Natural killer cell treated with Interleukin-12 subunit alpha and Interleukin-12 subunit beta and Interleukin-15 and Interleukin-18, amount 100 ng/mL, for 72 hours (primary cell): Measurements from ENCODE around the gene HIF1A. TPM values are rescaled to one million over a fixed set of nuclear protein-coding genes. Genes with fewer than 3 reads are reported as not detected.
"Not testable (repeated sequence)": the region's sequence is repeated elsewhere in the genome, so short reads cannot be mapped to it uniquely, and the experiment has no call there.

Source experiments
- ATAC-seq, 2 donors: fragments of 150-1000 bp; cut with Tn5 transposase in 1 of 2; sonication (Bioruptor Pico), chemical (Tn5 transposase) in 1 of 2; 2 replicates each; pipeline ENCODE4 v1.10.0; 2021
- DNase-seq: peaks from one replicate; pipeline ENCODE4 v3.0.0; 2022; ENCODE audit warnings: low spot score
- H3K27ac Mint-ChIP-seq, 2 donors: 1 replicate in 1 of 2; 2 replicates in 1 of 2; pipeline ENCODE4 v1.8.0; 2022; ENCODE audit warnings: mixed read lengths in 2 of 2, mild to moderate bottlenecking in 1 of 2, moderate library complexity in 1 of 2
- H3K27me3 Mint-ChIP-seq, 2 donors: 1 replicate in 1 of 2; 2 replicates in 1 of 2; pipeline ENCODE4 v1.8.0; 2022; ENCODE audit warnings: mixed read lengths in 2 of 2
- H3K36me3 Mint-ChIP-seq: one replicate; pipeline ENCODE4 v1.8.0; 2022; ENCODE audit warnings: mixed read lengths
- H3K4me1 Mint-ChIP-seq, 2 donors: 1 replicate in 1 of 2; 2 replicates in 1 of 2; pipeline ENCODE4 v1.8.0; 2022; ENCODE audit warnings: low read depth in 2 of 2, mixed read lengths in 2 of 2, mild to moderate bottlenecking in 1 of 2
- H3K4me3 Mint-ChIP-seq: one replicate; pipeline ENCODE4 v1.8.0; 2022; ENCODE audit warnings: mixed read lengths
- H3K9me3 Mint-ChIP-seq: 2 replicates; pipeline ENCODE4 v1.8.0; 2022; ENCODE audit warnings: mixed read lengths
- total RNA-seq, 2 donors: library from RNA; stranded (reverse); gene quantifications; one replicate each; pipeline ENCODE4 v1.2.3, GENCODE V29; 2022

Gene HIF1A
- total RNA-seq, 2 donors from 2014 or later, result 452 to 579 TPM

DNA sequence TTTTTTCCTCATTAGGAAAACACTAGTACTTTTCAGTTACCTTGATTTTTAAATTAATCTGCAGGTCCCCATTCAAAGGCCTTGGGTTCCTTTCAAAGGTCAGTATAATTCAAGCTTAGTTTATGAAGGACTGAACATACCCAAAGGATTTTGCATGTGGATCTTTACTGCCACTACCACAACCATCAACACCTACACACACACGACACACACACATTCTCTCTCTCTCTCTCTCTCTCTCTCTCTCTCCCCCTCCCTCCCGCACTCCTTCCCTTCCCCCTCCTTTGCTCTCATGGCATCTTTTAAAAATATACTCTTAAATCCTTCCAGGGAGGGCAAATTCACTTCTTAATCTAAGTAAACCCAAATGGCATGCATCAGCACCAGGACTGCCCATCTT is 28.8 kb downstream of the HIF1A start:
- peaks cover 52% of the 10 kb centered on the region for H3K36me3 Mint-ChIP-seq
- no peaks in the 10 kb centered on the region for H3K9me3 Mint-ChIP-seq
- peak overlapping the region; percentile 3 for H3K4me3 Mint-ChIP-seq
- no peak for DNase-seq
- ATAC-seq, result no peak
- no peaks in the 10 kb centered on the region for H3K27me3 Mint-ChIP-seq
- H3K4me1 Mint-ChIP-seq, result peaks cover 61 to 63% of the 10 kb centered on the region in 2 donors
- H3K27ac Mint-ChIP-seq, result peak overlapping the region; percentile 36 to 59

DNA sequence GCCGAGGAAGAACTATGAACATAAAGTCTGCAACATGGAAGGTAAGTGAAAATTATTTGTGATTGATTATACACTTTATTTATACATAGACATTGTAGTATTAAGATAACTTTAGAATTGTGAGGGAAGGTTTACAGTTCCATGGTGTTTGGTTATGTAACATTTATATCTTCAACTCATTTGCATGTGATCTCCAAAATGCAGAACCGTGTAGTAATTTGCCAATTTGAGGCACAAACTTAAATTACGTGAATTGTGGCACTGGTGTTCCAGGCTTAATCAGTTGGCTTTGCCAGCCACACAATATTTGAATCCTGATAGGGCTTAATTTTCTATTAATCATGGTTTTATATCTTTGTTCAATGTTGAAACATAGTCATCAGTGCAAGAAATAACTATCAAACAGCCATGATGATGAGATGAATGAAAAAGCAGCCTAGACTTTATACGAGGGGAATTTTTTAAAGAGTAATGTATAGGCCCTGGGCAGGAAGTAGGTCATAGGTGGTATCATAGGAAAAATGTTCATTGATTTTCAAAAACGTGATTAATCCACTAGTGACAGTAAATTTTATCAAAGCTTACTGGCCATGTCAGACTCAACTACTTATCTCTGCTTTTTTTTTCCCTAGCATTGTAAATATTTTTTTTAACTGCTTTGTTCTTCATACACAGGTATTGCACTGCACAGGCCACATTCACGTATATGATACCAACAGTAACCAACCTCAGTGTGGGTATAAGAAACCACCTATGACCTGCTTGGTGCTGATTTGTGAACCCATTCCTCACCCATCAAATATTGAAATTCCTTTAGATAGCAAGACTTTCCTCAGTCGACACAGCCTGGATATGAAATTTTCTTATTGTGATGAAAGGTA is 31.7 kb downstream of the HIF1A start:
- no peak overlapping the region for H3K4me3 Mint-ChIP-seq
- no peaks in the 10 kb centered on the region for H3K9me3 Mint-ChIP-seq
- H3K4me1 Mint-ChIP-seq, result peaks cover 53 to 54% of the 10 kb centered on the region in 2 donors
- H3K27ac Mint-ChIP-seq, result peak overlapping the region; percentile 59 to 67
- ATAC-seq (no peak), DNase-seq (no peak)
- no peaks in the 10 kb centered on the region for H3K27me3 Mint-ChIP-seq
- H3K36me3 Mint-ChIP-seq, result peaks cover 63% of the 10 kb centered on the region

- peaks cover 71% of the 10 kb centered on the region for H3K36me3 Mint-ChIP-seq
- no peak for DNase-seq
- H3K27me3 Mint-ChIP-seq, result no peaks in the 10 kb centered on the region
- no peak for ATAC-seq
- H3K4me1 Mint-ChIP-seq, result peaks cover 45 to 47% of the 10 kb centered on the region in 2 donors
- peak overlapping the region; percentile 14 for H3K4me3 Mint-ChIP-seq
- no peaks in the 10 kb centered on the region for H3K9me3 Mint-ChIP-seq
- peak overlapping the region; percentile 25 to 60 for H3K27ac Mint-ChIP-seq
These were observed 35.6 kb downstream of the HIF1A start for GRCh38 chr14:61730756-61731373.

- H3K27ac Mint-ChIP-seq, result peak overlapping the region in 1 of 2 donors; percentile 43
- DNase-seq (no peak), ATAC-seq (peak; percentile 61 to 77)
- peaks cover 39 to 40% of the 10 kb centered on the region in 2 donors for H3K4me1 Mint-ChIP-seq
- no peaks in the 10 kb centered on the region for H3K9me3 Mint-ChIP-seq
- peaks cover 64% of the 10 kb centered on the region for H3K36me3 Mint-ChIP-seq
- H3K4me3 Mint-ChIP-seq, result no peak overlapping the region
- H3K27me3 Mint-ChIP-seq, result no peaks in the 10 kb centered on the region
These were observed 38.7 kb downstream of the HIF1A start for GRCh38 chr14:61733972-61734371.

GRCh38 chr14:61736751-61737150 is 41.4 kb downstream of the HIF1A start:
- peak in 1 of 2 donors; percentile 25 for ATAC-seq
- DNase-seq, result no peak
- Mint-ChIP-seq H3K4me3 (peak overlapping the region; percentile 11), H3K4me1 (peaks cover 22 to 35% of the 10 kb centered on the region in 2 donors), H3K36me3 (peaks cover 54% of the 10 kb centered on the region), H3K27me3 (no peaks in the 10 kb centered on the region), H3K27ac (peak overlapping the region; percentile 75 to 79), H3K9me3 (no peaks in the 10 kb centered on the region)

GRCh38 chr14:61737915-61738314 is 42.6 kb downstream of the HIF1A start:
- peak overlapping the region; percentile 68 to 75 for H3K27ac Mint-ChIP-seq
- H3K27me3 Mint-ChIP-seq, result no peaks in the 10 kb centered on the region
- H3K36me3 Mint-ChIP-seq, result peaks cover 47% of the 10 kb centered on the region
- DNase-seq, result no peak
- H3K4me1 Mint-ChIP-seq, result peaks cover 22 to 31% of the 10 kb centered on the region in 2 donors
- H3K9me3 Mint-ChIP-seq, result no peaks in the 10 kb centered on the region
- no peak for ATAC-seq
- peak overlapping the region; percentile 19 for H3K4me3 Mint-ChIP-seq

GRCh38 chr14:61739133-61739532 is 43.8 kb downstream of the HIF1A start:
- ATAC-seq, result no peak
- DNase-seq, result no peak
- Mint-ChIP-seq H3K4me1 (peaks cover 22 to 28% of the 10 kb centered on the region in 2 donors), H3K36me3 (peaks cover 38% of the 10 kb centered on the region), H3K27ac (peak overlapping the region; percentile 44 to 68), H3K4me3 (no peak overlapping the region), H3K9me3 (no peaks in the 10 kb centered on the region), H3K27me3 (no peaks in the 10 kb centered on the region)

- ATAC-seq, result no peak
- no peak for DNase-seq
- peaks cover 29% of the 10 kb centered on the region for H3K36me3 Mint-ChIP-seq
- no peaks in the 10 kb centered on the region for H3K9me3 Mint-ChIP-seq
- no peak overlapping the region for H3K27ac Mint-ChIP-seq
- H3K4me3 Mint-ChIP-seq, result no peak overlapping the region
- H3K27me3 Mint-ChIP-seq, result no peaks in the 10 kb centered on the region
- peaks cover 13 to 27% of the 10 kb centered on the region in 2 donors for H3K4me1 Mint-ChIP-seq
These were observed 47.1 kb downstream of the HIF1A start for GRCh38 chr14:61742371-61742770.

GRCh38 chr14:61744238-61744637 is 48.9 kb downstream of the HIF1A start:
- H3K4me3 Mint-ChIP-seq, result no peak overlapping the region
- ATAC-seq (no peak), DNase-seq (no peak)
- H3K27me3 Mint-ChIP-seq, result no peaks in the 10 kb centered on the region
- peaks cover 23% of the 10 kb centered on the region for H3K36me3 Mint-ChIP-seq
- peak overlapping the region in 1 of 2 donors; percentile 72 for H3K27ac Mint-ChIP-seq
- H3K9me3 Mint-ChIP-seq, result no peaks in the 10 kb centered on the region
- H3K4me1 Mint-ChIP-seq, result peaks cover 14 to 21% of the 10 kb centered on the region in 2 donors

DNA sequence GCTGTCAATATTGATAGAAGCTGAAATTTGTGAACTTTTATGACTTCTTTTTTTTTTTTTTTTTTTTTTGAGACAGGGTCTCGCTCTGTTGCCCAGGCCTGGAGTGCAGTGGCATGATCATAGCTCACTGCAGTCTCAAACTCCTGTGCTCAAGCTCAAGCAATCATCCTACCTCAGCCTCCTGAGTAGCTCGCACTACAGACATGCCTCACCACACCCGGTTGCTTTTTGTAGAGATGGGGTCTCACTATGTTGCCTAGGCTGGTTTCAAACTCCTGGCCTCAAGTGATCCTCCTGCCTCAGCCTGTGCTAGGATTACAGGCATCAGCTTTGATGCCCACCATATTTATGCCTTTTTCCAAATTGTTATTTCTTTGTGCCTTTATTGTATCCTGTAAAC is 51.0 kb downstream of the HIF1A start:
- Mint-ChIP-seq H3K36me3 (peaks cover 23% of the 10 kb centered on the region), H3K4me1 (peaks cover 26 to 28% of the 10 kb centered on the region in 2 donors), H3K27ac (peak overlapping the region; percentile 10 to 62)
- H3K9me3 Mint-ChIP-seq, H3K4me3 Mint-ChIP-seq, DNase-seq, ATAC-seq, H3K27me3 Mint-ChIP-seq: not testable (repeated sequence)

DNA sequence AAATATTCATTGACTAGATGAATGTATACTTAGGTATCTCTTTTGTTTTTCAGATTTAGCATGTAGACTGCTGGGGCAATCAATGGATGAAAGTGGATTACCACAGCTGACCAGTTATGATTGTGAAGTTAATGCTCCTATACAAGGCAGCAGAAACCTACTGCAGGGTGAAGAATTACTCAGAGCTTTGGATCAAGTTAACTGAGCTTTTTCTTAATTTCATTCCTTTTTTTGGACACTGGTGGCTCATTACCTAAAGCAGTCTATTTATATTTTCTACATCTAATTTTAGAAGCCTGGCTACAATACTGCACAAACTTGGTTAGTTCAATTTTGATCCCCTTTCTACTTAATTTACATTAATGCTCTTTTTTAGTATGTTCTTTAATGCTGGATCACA is 51.6 kb downstream of the HIF1A start:
- Mint-ChIP-seq H3K4me3 (no peak overlapping the region), H3K27me3 (no peaks in the 10 kb centered on the region), H3K9me3 (no peaks in the 10 kb centered on the region), H3K4me1 (peaks cover 29 to 33% of the 10 kb centered on the region in 2 donors), H3K36me3 (peaks cover 28% of the 10 kb centered on the region), H3K27ac (peak overlapping the region; percentile 10 to 62)
- ATAC-seq (no peak), DNase-seq (no peak)

DNA sequence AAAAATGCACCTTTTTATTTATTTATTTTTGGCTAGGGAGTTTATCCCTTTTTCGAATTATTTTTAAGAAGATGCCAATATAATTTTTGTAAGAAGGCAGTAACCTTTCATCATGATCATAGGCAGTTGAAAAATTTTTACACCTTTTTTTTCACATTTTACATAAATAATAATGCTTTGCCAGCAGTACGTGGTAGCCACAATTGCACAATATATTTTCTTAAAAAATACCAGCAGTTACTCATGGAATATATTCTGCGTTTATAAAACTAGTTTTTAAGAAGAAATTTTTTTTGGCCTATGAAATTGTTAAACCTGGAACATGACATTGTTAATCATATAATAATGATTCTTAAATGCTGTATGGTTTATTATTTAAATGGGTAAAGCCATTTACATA is 52.0 kb downstream of the HIF1A start:
- Mint-ChIP-seq H3K27me3 (no peaks in the 10 kb centered on the region), H3K9me3 (no peaks in the 10 kb centered on the region), H3K4me3 (no peak overlapping the region), H3K4me1 (peaks cover 29 to 33% of the 10 kb centered on the region in 2 donors), H3K27ac (peak overlapping the region; percentile 10 to 62), H3K36me3 (peaks cover 29% of the 10 kb centered on the region)
- no peak for DNase-seq
- no peak for ATAC-seq

- H3K27ac Mint-ChIP-seq, result peak overlapping the region; percentile 81 to 93
- peaks cover 32 to 38% of the 10 kb centered on the region in 2 donors for H3K4me1 Mint-ChIP-seq
- ATAC-seq, result no peak
- no peaks in the 10 kb centered on the region for H3K27me3 Mint-ChIP-seq
- DNase-seq, result no peak
- H3K4me3 Mint-ChIP-seq, result no peak overlapping the region
- peaks cover 40% of the 10 kb centered on the region for H3K36me3 Mint-ChIP-seq
- no peaks in the 10 kb centered on the region for H3K9me3 Mint-ChIP-seq
These were observed 54.0 kb downstream of the HIF1A start for GRCh38 chr14:61749264-61749663.

DNA sequence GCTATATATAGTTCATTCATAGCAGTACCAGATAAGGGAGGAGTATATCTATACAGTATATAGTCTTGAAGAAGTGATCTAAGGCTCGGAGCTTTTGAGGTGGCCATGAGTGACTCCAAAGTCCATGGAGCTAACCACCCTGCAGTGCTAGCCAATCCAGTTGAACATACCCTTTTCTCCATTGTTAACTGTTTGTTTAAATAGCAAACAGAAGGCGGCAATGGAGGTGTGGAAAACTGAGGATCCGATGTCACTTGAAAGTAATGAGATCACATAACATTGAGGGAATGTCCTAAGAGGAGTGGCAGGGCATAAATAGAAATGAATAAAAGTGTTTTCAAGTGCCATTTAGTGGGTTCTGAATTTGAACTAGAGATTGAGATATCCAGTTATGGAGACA is 54.6 kb downstream of the HIF1A start:
- no peak for ATAC-seq
- Mint-ChIP-seq H3K9me3 (no peaks in the 10 kb centered on the region), H3K36me3 (peaks cover 44% of the 10 kb centered on the region), H3K27ac (peak overlapping the region; percentile 81 to 93), H3K27me3 (peaks cover 0 to 2% of the 10 kb centered on the region in 2 donors), H3K4me3 (peak overlapping the region; percentile 91), H3K4me1 (peaks cover 36 to 42% of the 10 kb centered on the region in 2 donors)
- DNase-seq, result no peak
